Endothelial cell of umbilical vein (primary cell): ENCODE data around the gene ATP8A2. TPM values are rescaled to one million over a fixed set of nuclear protein-coding genes. Genes with fewer than 3 reads are reported as not detected.

Experiments used
- BruUV-seq: library from RNA; stranded (reverse); fragments of 400-500 nt; replicated peaks from 2 replicates; lab custom pipeline; 2021; lab: Mats Ljungman, UMichigan
- CTCF ChIA-PET: fragments of 300-600, 350-600 bp; sonication (Branson Sonifier 250); formaldehyde crosslinking; loops from one replicate; lab custom pipeline; 2021; ENCODE audit warnings: antibody characterized with exemption, inconsistent platforms; lab: Charles Lee
- POLR2A ChIA-PET: fragments of 300-600, 350-600 bp; sonication (Branson Sonifier 250); formaldehyde crosslinking; loops from one replicate; lab custom pipeline; 2021; ENCODE audit warnings: antibody characterized with exemption, inconsistent platforms; lab: Charles Lee
- DNase-seq: peaks from one replicate; pipeline ENCODE4 v3.0.0-alpha.2; 2011; ENCODE audit warnings: low read depth, low spot score
- FAIRE-seq: peaks from 2 replicates; lab custom pipeline; 2011; peaks lifted over from hg19 to GRCh38; lab: Jason Lieb, UNC
- H2AFZ ChIP-seq: 2 replicates; pipeline ENCODE4 v1.6.0; 2012; ENCODE audit warnings: low read depth, low read length, control low read depth, inconsistent platforms
- H3K27ac ChIP-seq: 2 replicates; pipeline ENCODE4 v1.5.1; 2011; ENCODE audit warnings: low read depth, mild to moderate bottlenecking, control low read depth, low read length, moderate library complexity; ENCODE audit not compliant: insufficient read depth
- H3K27me3 ChIP-seq, 2 experiments: 2 replicates each; pipeline versions ENCODE4 v1.6.0 to v1.6.1; 2011; ENCODE audit warnings: low read length in 2 of 2, mixed read lengths in 1 of 2; ENCODE audit not compliant: control insufficient read depth in 2 of 2, insufficient read depth in 2 of 2
- H3K36me3 ChIP-seq, 2 experiments: 2 replicates in 1 of 2; 3 replicates in 1 of 2; pipeline ENCODE4 v1.5.1; 2011; ENCODE audit warnings: low read length in 2 of 2, mild to moderate bottlenecking in 1 of 2, moderate library complexity in 1 of 2; ENCODE audit not compliant: control insufficient read depth in 2 of 2, insufficient read depth in 2 of 2; ENCODE audit errors: extremely low read depth in 1 of 2
- H3K4me1 ChIP-seq: 3 replicates; pipeline ENCODE4 v1.5.1; 2011; ENCODE audit warnings: mild to moderate bottlenecking, low read length; ENCODE audit not compliant: control insufficient read depth, insufficient read depth; ENCODE audit errors: extremely low read depth
- H3K4me2 ChIP-seq: 2 replicates; pipeline ENCODE4 v1.6.1; 2011; ENCODE audit warnings: low read length, control low read depth, mixed read lengths; ENCODE audit not compliant: insufficient read depth
- H3K4me3 ChIP-seq, 3 experiments: fragments of 200-600 bp in 1 of 3; sonication (generic), shearing (Covaris generic) in 1 of 3; replicated peaks in 1 of 3; 2 replicates each; pipeline ENCODE4 v1.5.1; 2011 to 2016; ENCODE audit warnings: control low read depth in 3 of 3, low read length in 3 of 3, mild to moderate bottlenecking in 2 of 3, inconsistent platforms in 1 of 3, low read depth in 1 of 3, moderate library complexity in 1 of 3; ENCODE audit not compliant: insufficient read depth in 1 of 3
- H3K79me2 ChIP-seq: 2 replicates; pipeline ENCODE4 v1.6.0; 2012; ENCODE audit warnings: low read length, inconsistent platforms; ENCODE audit not compliant: control insufficient read depth, insufficient read depth
- H3K9ac ChIP-seq: replicated peaks from 2 replicates; pipeline ENCODE3; 2011; ENCODE audit warnings: low read length, control low read depth; ENCODE audit not compliant: insufficient read depth; ENCODE audit errors: extremely low read depth
- H3K9me1 ChIP-seq: replicated peaks from 3 replicates; pipeline ENCODE4 v1.6.0; 2011; ENCODE audit warnings: mild to moderate bottlenecking, low read length; ENCODE audit not compliant: control insufficient read depth, insufficient read depth; ENCODE audit errors: extremely low read depth
- H3K9me3 ChIP-seq: replicated peaks from 2 replicates; pipeline ENCODE4 v1.5.1; 2012; ENCODE audit warnings: low read length, inconsistent platforms; ENCODE audit not compliant: control insufficient read depth, insufficient read depth
- H4K20me1 ChIP-seq: replicated peaks from 2 replicates; pipeline ENCODE3; 2011; ENCODE audit warnings: mild to moderate bottlenecking, low read length; ENCODE audit not compliant: control insufficient read depth, insufficient read depth; ENCODE audit errors: extremely low read depth
- CTCF ChIP-seq, 2 donors: IDR thresholded peaks; 1 replicate in 1 of 2; 2 replicates in 1 of 2; pipeline ENCODE4 v1.5.1; 2011; ENCODE audit warnings: low read length in 2 of 2, mild to moderate bottlenecking in 2 of 2, moderate library complexity in 2 of 2, control low read depth in 1 of 2, inconsistent platforms in 1 of 2, low read depth in 1 of 2; ENCODE audit not compliant: insufficient read depth in 1 of 2; ENCODE audit errors: extremely low read depth in 1 of 2
- EZH2 ChIP-seq: IDR thresholded peaks from 2 replicates; pipeline ENCODE4 v1.6.1; 2012; ENCODE audit warnings: borderline replicate concordance, low read depth, mild to moderate bottlenecking, moderate library complexity, low read length, inconsistent platforms; ENCODE audit not compliant: severe bottlenecking
- FOS ChIP-seq: IDR thresholded peaks from 2 replicates; pipeline ENCODE4 v1.6.1; 2011; ENCODE audit warnings: mild to moderate bottlenecking, low read length, moderate library complexity, borderline replicate concordance; ENCODE audit not compliant: insufficient read depth
- GATA2 ChIP-seq: IDR thresholded peaks from 2 replicates; pipeline ENCODE4 v1.7.0; 2011; ENCODE audit warnings: low read depth, mild to moderate bottlenecking, moderate library complexity, mixed read lengths, low read length; ENCODE audit not compliant: insufficient read length, insufficient read depth
- JUN ChIP-seq: IDR thresholded peaks from 2 replicates; pipeline ENCODE4 v1.6.1; 2011; ENCODE audit warnings: borderline replicate concordance, low read depth; ENCODE audit not compliant: insufficient read length, insufficient read depth
- MAX ChIP-seq: IDR thresholded peaks from 2 replicates; pipeline ENCODE4 v1.6.1; 2011; ENCODE audit not compliant: insufficient read depth, insufficient read length
- MYC ChIP-seq: IDR thresholded peaks from one replicate; pipeline ENCODE4 v1.6.1; 2011; ENCODE audit warnings: mild to moderate bottlenecking, low read depth, low read length
- POLR2A ChIP-seq: IDR thresholded peaks from 2 replicates; pipeline ENCODE4 v1.6.1; 2012; ENCODE audit warnings: low read depth, mild to moderate bottlenecking, control low read depth, low read length
- POLR2AphosphoS5 ChIP-seq: IDR thresholded peaks from 2 replicates; pipeline ENCODE4 v1.6.1; 2012; ENCODE audit warnings: low read depth, mild to moderate bottlenecking, control low read depth, low read length, moderate library complexity; ENCODE audit not compliant: insufficient read depth
- dilution Hi-C: fragments of 300-500 bp; cut with MboI; formaldehyde crosslinking; loops from one replicate; pipeline ENCODE4 v1.15.0; 2019; ENCODE audit warnings: low sequenced_read_pairs; ENCODE audit not compliant: extremely low pct_ligation_motif_present
- intact Hi-C: fragments of 100-400 bp; cut with micrococcal nuclease; formaldehyde crosslinking; loops from one replicate; pipeline ENCODE4 v1.10.0; 2022
- polyA plus RNA-seq, 4 experiments: library from polyadenylated mRNA; depleted of rRNA in 3 of 4; stranded (reverse) in 3 of 4; unstranded in 1 of 4; fragments of >200 nt; gene quantifications; 2 replicates each; pipeline versions ENCODE4 v1.2.1 to v1.2.3, GENCODE V29; 2011 to 2012; ENCODE audit warnings: missing spikeins in 1 of 4
- total RNA-seq: library from RNA; stranded (reverse); gene quantifications from 2 replicates; pipeline ENCODE4 v1.2.3, GENCODE V29; 2021

ATP8A2 gene
- total and polyA plus RNA-seq, 2 donors (not counting 3 experiments of a cell fraction or from before 2014, with no cell fraction given): 0.11 to 0.49 TPM

GRCh38 chr13:25961294-25961693, 589.5 kb downstream of the ATP8A2 start:
- Histone ChIP-seq H3K36me3 (no peaks in the 10 kb centered on the region), H3K9me3 (no peaks in the 10 kb centered on the region), H3K27ac (no peak overlapping the region), H3K9me1 (no peaks in the 10 kb centered on the region), H3K9ac (no peak overlapping the region), H3K4me1 (peaks cover 17% of the 10 kb centered on the region), H3K4me2 (no peak overlapping the region), H3K27me3 (peaks cover 0 to 5% of the 10 kb centered on the region in 2 experiments), H4K20me1 (no peaks in the 10 kb centered on the region), H2AFZ (no peak overlapping the region), H3K79me2 (no peaks in the 10 kb centered on the region), H3K4me3 (no peak overlapping the region)
- no peak for TF ChIP-seq MAX
- no peak for TF ChIP-seq JUN
- TF ChIP-seq POLR2A: no peak
- TF ChIP-seq MYC: no peak
- no peak for TF ChIP-seq EZH2
- TF ChIP-seq GATA2: no peak
- TF ChIP-seq POLR2AphosphoS5: no peak
- no peak for TF ChIP-seq CTCF (IDR thresholded peaks at IDR 0.05; ENCODE audit: extremely low read depth in 1 of 2, insufficient read depth in 1 of 2, low read depth in 1 of 2, low read length in 2 of 2)
- no peak for TF ChIP-seq FOS
- BruUV-seq: no TSS peak
- dilution Hi-C loops (no loop called here), intact Hi-C loops (loop anchor here (10.0 kb wide), 1 partner anchor 126 kb away; no protein-coding TSS in a partner anchor)
- POLR2A ChIA-PET: no interaction called here
- CTCF ChIA-PET: no interaction called here
- FAIRE-seq (no peak), DNase-seq (no peak)
